Hematopoietic multipotent progenitor cell treated with erythropoietin and hydrocortisone succinate and interleukin-3 and kit ligand, for 6 days (in vitro differentiated cells): ENCODE measurements around the gene HPX.
"Not testable (repeated sequence)": the region's sequence is repeated elsewhere in the genome, so short reads cannot be mapped to it uniquely, and the experiment has no call there.

Source experiments
- DNase-seq: peaks from one replicate; pipeline ENCODE4 v3.0.0-alpha.2; 2015

Gene HPX

DNA sequence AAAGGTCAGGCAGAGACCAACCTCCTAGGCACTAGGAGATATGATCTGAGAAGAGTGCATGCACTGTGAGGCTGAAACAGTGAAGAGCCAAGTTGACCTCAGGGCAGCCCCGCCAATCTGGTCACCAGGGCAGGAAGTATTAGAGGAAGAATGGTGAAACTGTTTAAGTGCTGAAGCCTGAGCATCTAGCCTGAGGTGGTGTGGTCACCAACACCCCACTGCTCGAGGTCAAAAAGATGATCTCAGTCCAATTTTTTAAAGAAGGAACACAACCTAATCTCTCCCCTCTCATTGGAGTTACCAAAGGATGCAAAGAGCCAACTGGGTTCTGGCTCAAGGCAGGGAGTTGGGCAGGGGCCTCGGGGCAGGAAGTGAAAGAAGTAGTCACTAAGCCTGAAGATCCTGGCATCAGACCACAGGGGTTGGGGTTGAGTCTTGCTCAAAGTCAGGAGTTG, 25.9 kb downstream of the HPX start:
- DNase-seq = peak; percentile 15

- no peak for DNase-seq
These were observed 27.0 kb downstream of the HPX start for GRCh38 chr11:6413791-6414201.

DNA sequence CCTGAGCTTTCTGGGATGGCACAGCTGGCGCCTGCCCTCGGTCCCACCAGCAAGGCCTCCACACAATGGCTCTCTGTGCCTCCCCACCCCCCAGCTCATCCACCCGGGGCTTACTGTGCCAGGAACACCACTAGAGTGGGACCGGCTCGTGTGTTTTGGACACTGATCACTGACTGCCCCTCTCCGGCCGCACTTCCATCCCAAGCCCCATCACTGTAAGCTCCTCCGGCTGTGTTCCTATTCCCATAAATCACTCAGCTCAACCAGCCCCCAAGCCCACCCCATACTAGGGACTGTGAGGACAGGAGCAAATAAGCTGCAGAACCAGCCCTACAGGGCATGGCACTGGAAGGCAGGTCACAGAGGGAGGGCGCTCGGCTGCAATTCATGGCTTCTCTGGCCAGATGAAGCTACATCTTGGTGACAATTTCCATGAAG, 29.2 kb downstream of the HPX start:
- no peak for DNase-seq

DNA sequence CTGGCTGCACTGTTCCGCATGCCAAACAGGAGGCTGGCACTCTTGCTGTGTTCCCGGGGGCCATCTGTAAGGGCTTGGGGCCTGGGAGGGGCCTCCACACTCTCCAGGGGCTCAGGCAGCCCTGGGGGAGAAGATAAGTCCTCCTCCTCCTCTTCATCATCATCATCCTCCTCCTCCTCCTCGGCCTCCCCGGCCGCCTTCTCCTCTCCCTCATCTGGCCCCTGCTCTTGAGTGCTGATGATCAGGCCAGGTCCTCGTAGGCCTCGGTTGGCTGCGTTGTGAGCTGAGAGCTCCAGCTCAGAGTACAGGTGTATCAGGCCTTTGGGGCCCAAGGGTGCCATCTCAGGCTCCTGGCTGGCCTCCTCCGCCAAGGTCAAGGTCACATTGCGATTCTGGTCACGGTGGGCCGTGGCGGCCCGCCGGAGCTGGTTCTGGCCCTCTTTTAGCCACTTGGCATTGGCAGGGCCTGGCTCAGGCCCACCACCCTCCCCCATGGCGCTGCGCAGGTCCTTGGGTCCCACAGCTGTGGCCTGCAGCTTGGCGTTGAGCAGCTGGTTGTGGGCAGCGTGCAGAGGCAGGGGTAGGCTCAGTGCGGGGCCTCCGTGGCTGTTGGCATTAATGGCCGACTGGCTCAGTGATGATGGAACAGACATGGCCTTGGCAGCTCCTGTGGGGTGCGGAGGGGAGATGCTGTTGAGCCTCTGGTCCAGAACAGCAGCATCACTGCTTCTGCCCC, 29.9 kb downstream of the HPX start:
- no peak for DNase-seq

DNA sequence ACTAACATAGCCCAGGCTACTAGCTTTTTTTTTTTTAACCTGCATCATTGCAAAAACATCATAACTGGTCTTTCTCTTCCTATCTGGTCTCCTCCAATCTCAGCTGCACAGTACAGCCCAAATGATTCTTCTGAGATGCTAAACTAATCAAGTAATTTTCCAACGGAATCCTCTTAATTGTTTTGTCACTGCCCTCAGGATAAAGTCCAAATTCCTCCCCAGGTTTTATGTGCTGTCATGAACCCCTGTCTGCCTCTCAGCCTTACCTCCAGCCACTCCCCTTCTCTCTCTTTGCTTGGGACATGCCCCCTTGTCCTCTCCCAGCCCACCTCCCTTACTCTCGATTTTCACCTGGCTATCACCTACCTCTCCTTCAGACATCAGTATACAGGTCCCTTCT, 34.4 kb downstream of the HPX start:
- no peak for DNase-seq

- no peak for DNase-seq
These were observed 34.9 kb downstream of the HPX start for GRCh38 chr11:6405846-6406245.

DNA sequence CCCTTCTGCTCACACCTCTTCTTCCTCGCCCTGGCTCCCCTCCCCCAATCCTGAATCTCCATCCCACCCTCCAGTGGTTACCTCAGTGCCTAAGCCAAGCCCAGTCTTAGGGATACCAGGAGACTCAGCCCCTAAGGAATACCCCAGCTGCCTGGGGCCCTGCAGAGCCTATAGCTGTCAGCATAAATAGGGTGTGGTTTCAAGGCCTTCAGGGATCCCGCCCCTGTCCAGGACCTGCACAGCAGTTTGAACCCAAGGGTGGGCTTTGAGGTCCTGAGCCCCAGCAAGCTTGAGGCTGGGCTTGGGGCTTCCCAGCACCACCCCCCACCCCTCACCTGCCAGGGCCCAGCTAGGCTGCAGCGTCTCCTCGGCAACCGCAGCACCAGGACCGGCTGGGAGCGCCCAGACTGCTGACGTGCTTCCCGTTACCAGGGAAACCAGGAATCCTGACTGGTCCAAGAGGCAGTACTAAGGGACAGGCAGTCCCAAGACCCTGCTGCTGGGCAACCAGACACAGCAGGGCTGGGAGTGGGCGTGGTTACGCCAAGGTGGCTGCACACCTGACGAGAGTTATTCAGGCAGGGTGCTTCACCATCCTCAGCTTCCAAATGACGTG, 35.6 kb downstream of the HPX start:
- DNase-seq = no peak

DNA sequence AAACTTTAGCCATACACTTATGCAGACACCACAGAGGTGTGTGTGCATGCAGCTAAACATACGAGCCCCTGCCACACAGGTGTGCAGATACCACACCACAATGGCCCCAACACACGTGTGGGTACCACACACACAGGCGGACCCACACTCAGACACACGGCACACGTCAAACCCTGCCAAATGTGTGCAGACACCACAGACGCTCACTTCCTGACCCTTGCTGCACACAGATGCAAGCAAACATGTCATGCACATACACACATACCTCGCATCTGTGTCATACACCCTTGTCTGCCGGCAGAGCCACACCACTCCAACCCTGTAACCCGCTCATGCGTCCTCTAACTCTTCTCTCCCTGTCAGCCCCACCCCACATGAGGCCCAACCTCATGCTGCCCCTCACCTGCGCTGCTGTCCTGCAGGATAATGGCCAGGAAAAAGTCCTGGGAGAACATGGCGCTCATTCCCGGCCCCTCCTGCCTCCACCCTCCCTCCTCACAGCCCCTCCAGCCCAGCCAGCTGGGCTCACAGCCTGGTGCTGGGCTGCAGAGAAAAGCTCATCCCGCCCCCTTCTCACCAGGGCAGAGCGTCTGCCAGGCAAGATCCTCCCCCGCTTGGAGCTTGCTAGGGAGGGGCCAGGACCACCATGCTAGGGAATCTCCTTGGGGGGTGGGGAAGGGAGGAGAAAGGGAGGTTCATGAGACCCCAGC, 36.3 kb downstream of the HPX start:
- DNase-seq = no peak

DNA sequence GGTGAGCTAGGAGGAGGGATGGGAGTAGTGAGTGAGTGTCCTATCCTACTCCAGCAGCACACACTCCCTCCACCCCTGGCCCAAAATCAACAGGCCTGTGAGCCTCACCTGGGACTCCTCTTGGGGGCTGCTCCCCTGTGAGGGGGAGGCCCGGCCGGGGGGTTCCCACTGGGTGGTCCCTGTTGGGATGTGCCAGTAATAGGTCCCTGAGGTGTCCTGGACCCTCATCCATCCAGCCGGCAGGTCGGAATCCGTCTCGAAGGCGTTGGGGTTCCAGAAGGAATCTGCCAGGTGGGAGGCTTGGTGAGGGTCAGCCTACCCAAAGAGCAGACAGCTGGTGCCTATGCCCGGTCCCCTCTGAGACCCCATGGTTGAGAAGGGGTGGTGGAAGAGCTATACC, 37.2 kb downstream of the HPX start:
- no peak for DNase-seq

- DNase-seq = peak; percentile 56
These were observed 38.2 kb downstream of the HPX start for GRCh38 chr11:6402561-6402981.

GRCh38 chr11:6402061-6402470, 38.7 kb downstream of the HPX start:
- DNase-seq = no peak

- no peak for DNase-seq
These were observed 39.3 kb downstream of the HPX start for GRCh38 chr11:6401464-6401863.

- DNase-seq = no peak
These were observed 40.1 kb downstream of the HPX start for GRCh38 chr11:6400431-6401345.

GRCh38 chr11:6397636-6398035, 43.2 kb downstream of the HPX start:
- DNase-seq = no peak

DNA sequence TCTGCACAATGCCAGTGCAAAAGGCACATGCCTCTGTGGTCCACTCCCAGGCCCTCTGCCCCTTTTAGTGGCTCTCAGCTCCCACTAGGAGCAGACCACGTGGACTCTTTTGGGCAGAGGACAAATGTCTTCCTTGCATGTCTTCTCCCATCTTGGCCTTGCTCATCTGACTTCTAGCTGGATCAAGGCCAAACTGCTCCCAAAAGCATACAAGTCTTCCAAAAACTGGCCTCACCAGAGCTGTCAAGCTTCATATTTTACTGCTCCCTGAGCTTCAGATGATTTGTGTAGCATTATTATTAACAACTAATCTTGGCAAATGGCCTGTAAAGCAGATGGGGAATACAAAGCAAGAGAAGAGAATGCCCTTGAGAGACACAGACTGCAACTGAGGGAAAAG, 43.6 kb downstream of the HPX start:
- no peak for DNase-seq

GRCh38 chr11:6395470-6396060, 45.2 kb downstream of the HPX start:
- DNase-seq = no peak

- no peak for DNase-seq
These were observed 46.7 kb downstream of the HPX start for GRCh38 chr11:6393989-6394670.

DNA sequence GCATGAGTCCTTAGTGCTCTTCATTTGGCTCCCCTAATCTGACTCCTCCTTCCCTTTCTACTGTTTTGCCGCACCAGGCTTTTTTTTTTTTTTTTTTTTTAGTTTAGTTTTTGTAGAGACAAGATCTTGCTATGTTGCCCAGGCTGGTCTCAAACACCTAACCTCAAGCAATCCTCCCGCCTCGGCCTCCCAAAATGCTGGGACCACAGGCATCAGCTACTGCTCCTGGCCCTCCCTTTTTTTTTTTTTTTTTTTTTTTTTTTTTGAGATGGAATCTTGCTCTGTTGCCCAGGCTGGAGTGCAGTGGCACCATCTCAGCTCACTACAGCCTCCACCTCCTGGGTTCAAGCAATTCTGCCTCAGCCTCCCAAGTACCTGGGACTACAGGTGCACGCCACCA, 48.5 kb downstream of the HPX start:
- DNase-seq = not testable (repeated sequence)

GRCh38 chr11:6391537-6392134, 49.2 kb downstream of the HPX start:
- no peak for DNase-seq

DNA sequence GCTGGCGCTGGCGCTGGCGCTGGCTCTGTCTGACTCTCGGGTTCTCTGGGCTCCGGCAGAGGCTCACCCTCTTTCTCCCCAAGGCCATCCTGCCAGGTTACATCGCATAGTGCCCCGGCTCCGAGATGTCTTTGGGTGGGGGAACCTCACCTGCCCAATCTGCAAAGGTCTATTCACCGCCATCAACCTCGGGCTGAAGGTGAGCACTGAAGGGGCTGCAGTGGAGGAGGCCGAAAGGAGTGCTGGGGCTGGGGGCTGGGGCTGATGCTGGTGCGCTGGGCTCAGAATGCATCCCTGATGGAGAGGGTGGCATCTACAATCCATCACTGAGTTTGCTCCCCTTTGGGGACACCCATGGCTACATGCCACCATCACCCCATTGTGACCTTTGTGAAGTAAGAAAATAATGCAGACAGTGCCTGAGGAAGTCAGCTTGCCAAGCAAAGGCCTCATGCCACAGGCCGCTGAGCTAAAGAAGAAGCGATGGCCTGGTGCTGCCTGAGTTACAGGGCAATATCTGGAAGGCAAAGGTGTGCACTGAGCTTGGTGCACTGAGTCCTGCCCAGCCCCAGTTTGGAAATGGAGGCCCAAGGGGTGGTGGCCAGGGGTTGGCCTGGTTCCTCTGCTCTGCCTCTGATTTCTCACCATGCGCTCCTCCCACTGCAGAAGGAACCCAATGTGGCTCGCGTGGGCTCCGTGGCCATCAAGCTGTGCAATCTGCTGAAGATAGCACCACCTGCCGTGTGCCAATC, 49.9 kb downstream of the HPX start:
- DNase-seq = peak; percentile 20
